Airway epithelial cell (primary cell): Measurements from ENCODE around the gene MS4A14. TPM values are rescaled to one million over a fixed set of nuclear protein-coding genes. Genes with fewer than 3 reads are reported as not detected.

ENCODE experiments used
- total RNA-seq: library from RNA; depleted of rRNA; stranded (reverse); fragments of >200 nt; gene quantifications from 2 replicates; pipeline ENCODE4 v1.2.3, GENCODE V29; 2015

Gene MS4A14, protein sequence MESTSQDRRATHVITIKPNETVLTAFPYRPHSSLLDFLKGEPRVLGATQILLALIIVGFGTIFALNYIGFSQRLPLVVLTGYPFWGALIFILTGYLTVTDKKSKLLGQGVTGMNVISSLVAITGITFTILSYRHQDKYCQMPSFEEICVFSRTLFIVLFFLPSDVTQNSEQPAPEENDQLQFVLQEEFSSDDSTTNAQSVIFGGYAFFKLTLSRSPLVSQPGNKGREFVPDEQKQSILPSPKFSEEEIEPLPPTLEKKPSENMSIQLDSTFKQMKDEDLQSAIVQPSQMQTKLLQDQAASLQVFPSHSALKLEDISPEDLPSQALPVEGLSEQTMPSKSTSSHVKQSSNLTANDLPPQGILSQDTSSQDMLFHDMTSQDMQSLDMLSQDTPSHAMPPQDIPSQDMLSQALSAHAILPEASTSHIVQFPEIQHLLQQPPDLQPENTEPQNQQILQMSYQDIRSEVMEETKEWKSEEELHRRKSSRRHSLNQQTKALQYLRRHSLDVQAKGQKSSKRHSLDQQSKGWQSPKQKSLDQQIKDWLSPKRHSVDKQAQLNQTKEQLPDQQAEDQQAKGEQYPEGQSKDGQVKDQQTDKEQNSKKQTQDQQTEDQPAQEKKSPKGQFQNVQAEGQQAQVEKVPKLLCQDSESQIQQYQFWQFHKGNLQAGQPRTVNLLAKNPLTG
- not detected in 2 replicates for total RNA-seq

DNA sequence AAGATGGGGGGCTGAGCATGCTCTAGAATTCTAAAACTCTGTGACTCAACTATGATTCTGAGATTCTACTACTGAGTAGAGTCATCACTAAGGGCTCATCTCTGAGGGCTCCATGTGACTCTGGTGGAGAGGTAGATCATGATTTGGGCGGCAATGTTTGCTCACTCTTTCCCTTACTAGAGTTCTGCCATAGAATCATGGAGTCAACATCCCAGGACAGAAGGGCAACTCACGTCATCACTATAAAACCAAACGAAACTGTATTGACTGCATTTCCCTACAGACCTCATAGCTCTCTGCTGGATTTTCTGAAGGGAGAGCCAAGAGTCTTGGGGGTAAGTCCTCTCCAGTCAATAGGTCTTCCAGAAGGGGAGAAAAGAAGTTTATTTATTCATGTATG, at the start of gene MS4A14:
MS4A14 (plus strand) TSS at position 78 of the 400 bp plus-strand sequence; CDS start at position 198, 120 bp downstream.

DNA sequence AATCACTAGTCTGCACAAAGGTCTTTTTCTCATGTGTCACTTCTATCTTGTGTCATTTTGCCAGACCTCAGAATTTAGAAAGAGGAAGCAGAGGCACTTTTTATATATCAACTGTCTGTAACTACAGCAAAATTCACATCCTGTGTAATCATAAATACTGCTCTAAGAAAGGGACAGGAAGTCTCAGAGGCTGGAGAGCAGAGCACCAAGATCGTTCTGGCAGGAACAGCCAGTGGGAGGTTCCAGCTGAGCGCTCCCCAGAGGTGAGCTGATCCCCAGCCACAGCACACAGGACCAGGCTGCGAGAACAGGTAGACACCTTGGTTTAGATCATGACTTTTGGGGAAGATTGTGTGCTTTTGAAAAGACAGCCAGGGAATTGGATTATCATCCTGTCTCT, 17.9 kb upstream of the MS4A14 start, which contains the start of gene MS4A7:
MS4A7 (plus strand) TSS at position 179 of the 400 bp plus-strand sequence. CDS start 4,610 bp downstream, outside the sequence.

DNA sequence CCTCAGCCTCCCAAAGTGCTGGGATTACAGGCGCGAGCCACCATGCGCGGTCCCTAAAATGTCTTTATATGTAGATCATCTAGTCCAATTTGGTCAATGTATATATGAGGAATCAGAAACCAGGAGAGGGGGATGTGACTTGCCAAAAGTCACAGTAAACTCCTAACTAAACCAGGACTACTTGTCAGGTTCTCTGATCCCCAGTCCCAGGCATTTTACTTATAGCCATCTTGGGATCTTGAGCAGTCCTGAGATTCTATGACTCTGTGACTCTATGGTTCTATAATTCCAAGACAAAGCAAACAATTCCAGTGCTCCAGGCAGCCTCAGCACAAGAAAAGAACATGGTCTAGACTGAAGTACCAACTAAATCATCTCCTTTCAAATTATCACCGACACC, 33.0 kb downstream of the MS4A14 start, which contains the start of gene MS4A5:
MS4A5 (plus strand) TSS at position 301 of the 400 bp plus-strand sequence. CDS start 103 bp downstream, outside the sequence.

DNA sequence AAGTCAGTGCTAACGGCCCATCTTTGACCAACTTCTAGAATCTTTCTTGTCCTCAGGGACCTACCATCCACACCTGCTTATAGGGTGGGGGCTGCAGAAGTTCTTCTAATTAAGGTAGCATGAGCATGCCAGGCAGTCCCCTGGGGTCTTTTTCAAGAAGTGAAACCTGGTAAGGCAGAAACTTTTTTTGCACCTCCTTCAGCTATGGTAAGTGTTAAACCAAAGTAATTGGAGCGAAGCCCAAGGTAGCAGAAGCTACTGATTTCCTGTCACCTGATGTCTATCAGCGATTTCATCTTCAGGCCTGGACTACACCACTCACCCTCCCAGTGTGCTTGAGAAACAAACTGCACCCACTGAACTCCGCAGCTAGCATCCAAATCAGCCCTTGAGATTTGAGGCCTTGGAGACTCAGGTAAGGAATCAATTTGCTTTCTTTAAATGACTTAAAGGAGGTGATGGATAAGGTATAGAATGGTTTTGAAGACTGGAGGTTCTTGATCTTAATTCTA, 59.3 kb downstream of the MS4A14 start, which contains the start of gene MS4A1:
MS4A1 (plus strand) TSS at position 317 of the 512 bp plus-strand sequence. CDS start 6,528 bp downstream, outside the sequence.

Other genes starting within 250 kb of the MS4A14 start
- not detected in 2 replicates for gene MS4A6A, start 213.4 kb upstream of the MS4A14 start, total RNA-seq
- not detected in 2 replicates for gene MS4A4E, start 153.3 kb upstream of the MS4A14 start, total RNA-seq
- gene MS4A4A, start 115.8 kb upstream of the MS4A14 start, total RNA-seq, result not detected in 2 replicates
- gene MS4A6E, start 69.2 kb upstream of the MS4A14 start, total RNA-seq, result not detected in 2 replicates
- gene MS4A7, start 17.9 kb upstream of the MS4A14 start, total RNA-seq, result not detected in 2 replicates
- not detected in 2 replicates for gene MS4A5, start 33.1 kb downstream of the MS4A14 start, total RNA-seq
- not detected in 2 replicates for gene MS4A1, start 59.4 kb downstream of the MS4A14 start, total RNA-seq
- not detected in 2 replicates for gene MS4A12, start 96.3 kb downstream of the MS4A14 start, total RNA-seq
- not detected in 2 replicates for gene MS4A13, start 118.9 kb downstream of the MS4A14 start, total RNA-seq